Medulla oblongata (tissue), 1 donor: ENCODE data around the gene THRB.

Experiments
- DNase-seq: peaks from one replicate; pipeline ENCODE4 v3.0.0-alpha.2; 2015; ENCODE audit errors: extremely low spot score

The THRB gene

DNA sequence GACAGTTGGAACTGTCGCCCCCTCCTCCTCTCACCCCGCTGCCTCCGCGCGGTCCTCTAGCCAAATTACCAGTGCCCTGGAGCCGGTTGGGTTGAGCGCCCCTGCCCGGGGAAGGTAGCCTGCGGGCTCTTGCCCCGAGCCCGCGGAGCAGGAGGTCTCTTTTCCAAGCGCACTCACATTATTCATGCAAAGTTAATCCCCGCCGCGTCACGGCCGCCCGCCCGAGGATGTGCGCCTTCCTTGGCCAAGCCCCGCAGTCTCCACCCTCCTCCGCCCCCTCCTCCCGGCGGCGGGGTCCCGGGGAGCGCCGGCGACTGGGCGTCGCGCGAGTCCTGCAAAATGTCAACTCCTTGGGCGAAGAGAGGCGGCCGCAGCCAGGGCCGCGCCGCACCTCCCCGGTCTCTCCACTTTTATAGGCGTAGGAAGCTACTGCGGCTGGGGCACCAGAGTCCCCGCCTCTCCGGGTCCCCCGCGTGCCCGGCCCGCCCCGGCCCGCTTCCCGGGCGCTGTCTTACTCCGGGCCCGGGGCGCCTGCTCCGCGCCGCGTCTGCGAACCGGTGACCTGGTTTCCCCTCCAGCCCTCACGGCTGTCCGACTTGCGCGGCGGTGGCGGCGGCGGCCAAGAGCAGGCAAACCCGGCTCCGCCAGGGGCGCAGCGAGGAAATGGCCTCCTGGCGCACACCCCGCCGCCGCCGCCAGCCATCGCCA is at the start of gene THRB:
Gene THRB (minus strand): TSS at position 233 of the 708 bp plus-strand sequence.
- DNase-seq: peak; percentile 71

GRCh38 chr3:24541935-24542334 is 47.3 kb upstream of the THRB start:
- DNase-seq: no peak

- DNase-seq: no peak
Observed at GRCh38 chr3:24540821-24541220, 46.2 kb upstream of the THRB start.

GRCh38 chr3:24539699-24540098 is 45.0 kb upstream of the THRB start:
- no peak for DNase-seq

GRCh38 chr3:24538891-24539290 is 44.2 kb upstream of the THRB start:
- peak; percentile 35 for DNase-seq

DNA sequence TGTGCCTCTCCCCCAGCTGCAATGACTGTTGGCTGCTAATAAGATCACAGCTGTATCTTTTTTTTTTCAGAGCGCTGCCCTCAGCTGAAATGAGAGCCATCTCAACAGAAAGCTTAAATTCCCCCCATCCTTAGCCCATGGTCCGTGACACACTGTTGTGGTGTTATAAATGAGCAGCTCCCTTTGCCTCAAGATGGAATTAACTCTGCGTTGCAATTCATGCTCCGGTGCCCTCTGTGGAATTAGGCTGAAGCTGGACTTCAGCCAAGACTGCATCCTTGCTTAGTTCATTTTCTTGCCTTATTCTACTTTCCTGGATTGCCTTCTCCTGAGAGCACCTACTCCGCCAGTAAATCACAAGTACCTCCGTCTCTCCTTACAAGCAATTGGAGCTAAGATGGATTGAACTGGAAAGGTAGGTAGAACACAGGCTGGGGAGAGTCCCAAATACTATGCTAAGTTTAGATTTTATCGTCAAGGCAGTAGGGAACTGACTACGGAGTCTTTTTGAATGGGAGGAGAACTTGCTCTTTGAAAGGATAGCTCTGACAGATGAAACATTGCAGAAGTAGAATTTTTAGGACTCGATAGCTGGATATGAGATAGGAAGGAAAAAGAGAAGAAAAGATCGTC is 39.0 kb upstream of the THRB start:
- DNase-seq: no peak

- DNase-seq: no peak
Observed at GRCh38 chr3:24530471-24530870, 35.8 kb upstream of the THRB start.

GRCh38 chr3:24529210-24529609 is 34.6 kb upstream of the THRB start:
- DNase-seq: no peak

DNA sequence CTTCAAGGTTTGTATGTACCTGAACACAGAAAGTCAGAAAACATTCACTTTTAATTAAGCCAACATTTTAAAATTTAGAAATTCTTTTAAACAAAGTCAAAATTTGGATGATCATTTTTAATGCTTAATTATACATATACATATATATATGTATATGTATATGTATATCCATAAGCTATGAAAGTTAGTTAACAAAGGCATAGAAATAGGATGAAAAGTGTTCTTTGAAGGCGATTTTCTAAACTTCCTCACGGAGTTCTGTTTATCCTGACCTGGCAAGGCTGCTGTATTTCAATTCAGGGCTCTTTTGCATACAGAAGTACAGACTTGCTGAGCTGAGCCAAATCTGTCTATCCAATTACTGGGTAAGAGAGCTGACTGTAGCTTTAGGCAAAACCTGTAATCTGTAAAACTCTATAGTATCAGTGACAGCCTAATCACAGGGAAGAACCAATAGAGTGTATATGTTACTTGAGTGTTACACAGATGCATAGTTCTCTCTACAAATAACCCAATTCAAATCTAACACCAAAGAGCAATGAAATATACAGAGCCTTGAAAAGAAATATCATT is 32.1 kb upstream of the THRB start:
- DNase-seq: no peak

DNA sequence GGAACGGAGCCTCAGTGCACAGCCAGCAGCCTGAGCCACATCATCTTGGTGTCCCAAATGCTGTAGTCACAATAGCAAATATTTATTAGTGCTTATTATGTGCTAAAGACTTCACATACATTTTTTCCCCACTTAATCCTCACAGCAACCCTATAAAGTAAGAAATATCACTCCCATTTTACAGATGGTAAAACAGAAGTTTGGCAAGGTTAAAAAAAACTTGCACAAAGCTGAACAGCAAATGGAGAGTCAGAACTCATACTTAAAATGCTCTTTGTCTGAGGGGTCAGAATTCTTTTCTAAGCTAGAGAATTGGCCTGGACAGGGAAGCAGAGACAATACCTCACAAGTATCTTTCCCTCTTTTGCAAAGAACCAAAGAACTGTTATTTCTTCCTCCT is 30.9 kb upstream of the THRB start:
- no peak for DNase-seq

- no peak for DNase-seq
Observed at GRCh38 chr3:24525022-24525421, 30.4 kb upstream of the THRB start.

DNA sequence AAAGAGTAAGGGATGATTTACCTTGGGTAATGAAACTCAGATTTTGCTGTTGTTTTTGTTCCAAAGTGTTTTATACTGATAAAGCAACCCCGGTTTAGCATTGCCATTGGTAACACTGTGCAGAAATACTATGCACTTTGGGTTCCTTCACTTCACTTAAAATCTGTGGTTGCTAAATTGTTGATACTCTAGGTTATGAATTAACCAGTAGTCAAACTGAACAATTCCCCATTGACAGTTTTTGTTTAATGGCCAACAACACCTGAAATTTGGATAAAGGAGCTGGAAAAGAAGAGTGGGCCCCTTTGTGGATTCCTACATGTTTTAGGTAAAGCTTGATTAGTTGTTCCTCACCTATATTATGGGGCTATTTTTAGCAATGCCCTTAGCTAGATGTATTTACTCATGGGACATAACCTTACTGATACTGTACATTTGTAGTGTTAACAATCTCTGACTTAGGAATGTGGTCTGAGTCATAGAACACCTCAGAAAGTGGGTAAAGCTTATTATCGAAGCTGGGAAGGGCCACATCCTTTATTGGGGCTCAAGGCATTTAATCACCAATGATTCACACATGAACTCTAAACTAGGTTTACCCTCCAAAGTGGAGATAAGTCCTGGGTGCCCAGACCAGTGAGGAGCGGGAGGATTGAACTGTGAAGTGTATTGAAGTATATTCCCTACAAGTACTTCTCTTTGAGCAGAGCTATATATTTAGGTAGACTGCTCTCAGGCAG is 29.5 kb upstream of the THRB start:
- no peak for DNase-seq

GRCh38 chr3:24523215-24523614 is 28.6 kb upstream of the THRB start:
- no peak for DNase-seq

- DNase-seq: no peak
Observed at GRCh38 chr3:24522146-24522579, 27.5 kb upstream of the THRB start.

DNA sequence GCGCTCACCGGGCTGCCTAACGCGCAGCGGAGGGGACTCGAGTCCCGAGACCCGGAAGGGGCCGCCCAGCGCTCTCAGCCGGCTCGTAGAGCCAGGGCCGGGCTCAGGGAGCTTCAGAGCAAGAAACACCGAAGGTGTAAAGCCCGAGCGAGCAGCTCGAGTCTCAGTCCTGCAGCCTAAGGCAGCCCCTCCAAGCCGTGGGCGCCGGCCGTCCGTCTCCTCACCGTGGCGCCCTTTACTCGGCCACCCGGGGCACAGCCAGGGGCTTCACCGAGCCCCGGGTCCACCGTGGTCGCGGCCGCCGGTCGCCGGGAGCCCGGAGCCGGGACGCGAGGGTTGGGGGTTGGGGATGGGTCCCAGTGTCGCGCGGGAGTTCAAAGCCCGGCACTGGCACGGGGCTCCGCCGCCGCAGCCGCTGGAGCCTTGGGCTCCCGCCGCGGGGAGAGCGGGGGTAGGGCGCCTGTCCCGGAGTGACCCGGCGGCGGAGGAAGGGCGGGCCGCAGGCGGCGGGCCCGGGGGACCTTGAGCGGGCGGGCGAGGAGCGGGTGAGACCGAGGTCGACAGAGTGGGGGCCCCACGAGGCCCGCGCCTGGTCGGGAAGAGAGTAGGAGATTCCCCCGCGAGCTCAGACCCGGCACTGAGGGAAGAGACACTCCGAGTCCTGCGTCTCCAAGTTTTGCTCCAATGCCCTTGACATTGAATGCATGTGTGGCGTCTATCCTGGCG is 26.9 kb upstream of the THRB start:
- DNase-seq: peak; percentile 64

DNA sequence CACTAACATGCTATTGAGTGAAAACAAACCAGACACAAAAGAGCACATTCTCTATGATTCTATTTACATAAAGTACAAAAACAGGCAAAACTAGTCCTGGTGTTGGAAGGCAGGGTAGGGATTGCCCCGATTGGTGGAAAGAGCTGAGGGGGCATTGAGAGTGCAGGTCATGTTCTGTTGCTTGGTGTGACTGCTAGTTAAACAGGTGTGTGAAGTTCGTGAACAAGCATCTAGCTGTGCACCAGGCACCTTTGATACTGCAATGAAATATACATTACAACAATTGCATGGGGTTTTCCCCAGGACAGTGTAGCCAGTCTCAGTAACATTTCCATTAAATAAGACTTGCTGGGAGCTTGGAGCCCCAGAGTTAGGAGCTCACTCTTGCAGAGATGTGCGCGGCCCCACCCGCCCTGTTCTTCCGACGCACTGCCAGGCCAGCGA is 26.3 kb upstream of the THRB start:
- DNase-seq: peak; percentile 34

- DNase-seq: no peak
Observed at GRCh38 chr3:24520101-24520495, 25.4 kb upstream of the THRB start.

DNA sequence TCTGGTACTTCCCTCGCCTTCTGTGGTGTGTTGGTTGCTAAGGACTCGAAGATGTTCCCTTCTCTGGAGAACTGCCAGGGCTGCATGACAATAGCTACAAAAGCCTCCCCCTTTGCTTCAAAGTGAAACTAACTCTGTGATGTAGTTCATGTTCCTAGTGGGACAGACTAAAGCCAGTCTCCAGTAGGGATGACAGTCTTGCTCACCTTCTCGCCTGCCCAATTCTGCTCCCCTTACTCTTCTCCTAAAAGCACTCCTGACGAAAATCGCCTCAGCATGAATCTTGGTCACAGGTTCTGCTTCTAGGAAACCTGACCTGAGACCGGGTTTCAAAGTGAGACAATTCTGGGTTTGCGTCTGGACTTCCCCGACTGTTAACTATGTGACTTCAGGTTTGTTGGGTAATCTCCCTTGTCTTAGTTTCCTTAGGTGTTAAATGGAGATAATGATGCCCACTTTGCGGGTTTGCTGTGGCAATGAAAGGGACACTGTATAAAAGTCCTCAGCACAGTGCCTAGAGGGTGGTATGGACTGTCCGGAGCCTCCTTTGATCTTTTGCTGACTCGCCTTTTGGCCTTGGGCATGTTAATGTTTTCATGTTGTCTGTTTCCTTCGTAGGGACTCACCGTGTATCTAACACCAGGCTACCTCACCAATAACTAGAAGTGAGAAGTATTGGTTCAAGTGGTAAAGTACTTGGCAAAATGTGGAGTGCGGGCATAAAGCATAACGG is 24.9 kb upstream of the THRB start:
- peak; percentile 55 for DNase-seq

- no peak for DNase-seq
Observed at GRCh38 chr3:24518990-24519367, 24.3 kb upstream of the THRB start.

GRCh38 chr3:24514119-24514518 is 19.5 kb upstream of the THRB start:
- no peak for DNase-seq

GRCh38 chr3:24513463-24513862 is 18.8 kb upstream of the THRB start:
- no peak for DNase-seq
